Stimulated activated CD8-positive, alpha-beta memory T cell treated with anti-CD3 and anti-CD28 coated beads, Interleukin-12 subunit alpha, Interleukin-12 subunit beta, amount 100 ng/mL, for 1 hour (primary cell): Measurements from ENCODE around the gene NR2F1-AS1.
"Not testable (repeated sequence)": the region's sequence is repeated elsewhere in the genome, so short reads cannot be mapped to it uniquely, and the experiment has no call there.

Source experiments
- DNase-seq: peaks from one replicate; pipeline ENCODE4 v3.0.0-alpha.2; 2020; ENCODE audit warnings: low read depth

The NR2F1-AS1 gene

GRCh38 chr5:93517828-93518227, 63.2 kb downstream of the NR2F1-AS1 start:
- DNase-seq, result no peak

- DNase-seq, result no peak
These were observed 67.7 kb downstream of the NR2F1-AS1 start for GRCh38 chr5:93513298-93513697.

GRCh38 chr5:93512799-93513198, 68.2 kb downstream of the NR2F1-AS1 start:
- no peak for DNase-seq

GRCh38 chr5:93511445-93511844, 69.6 kb downstream of the NR2F1-AS1 start:
- no peak for DNase-seq

- no peak for DNase-seq
These were observed 70.2 kb downstream of the NR2F1-AS1 start for GRCh38 chr5:93510626-93511380.

- not testable (repeated sequence) for DNase-seq
These were observed 75.5 kb downstream of the NR2F1-AS1 start for GRCh38 chr5:93505553-93505952.

GRCh38 chr5:93503598-93504067, 77.4 kb downstream of the NR2F1-AS1 start:
- DNase-seq, result no peak

GRCh38 chr5:93497096-93497495, 83.9 kb downstream of the NR2F1-AS1 start:
- no peak for DNase-seq

- DNase-seq, result no peak
These were observed 101.0 kb downstream of the NR2F1-AS1 start for GRCh38 chr5:93479982-93480509.

- DNase-seq, result no peak
These were observed 103.2 kb downstream of the NR2F1-AS1 start for GRCh38 chr5:93477816-93478215.

- no peak for DNase-seq
These were observed 104.7 kb downstream of the NR2F1-AS1 start for GRCh38 chr5:93476251-93476742.

- no peak for DNase-seq
These were observed 118.1 kb downstream of the NR2F1-AS1 start for GRCh38 chr5:93462916-93463315.

GRCh38 chr5:93461756-93462155, 119.3 kb downstream of the NR2F1-AS1 start:
- DNase-seq, result no peak

- no peak for DNase-seq
These were observed 120.7 kb downstream of the NR2F1-AS1 start for GRCh38 chr5:93460286-93460685.

- not testable (repeated sequence) for DNase-seq
These were observed 124.2 kb downstream of the NR2F1-AS1 start for GRCh38 chr5:93456796-93457195.

- DNase-seq, result no peak
These were observed 126.1 kb downstream of the NR2F1-AS1 start for GRCh38 chr5:93454896-93455295.

GRCh38 chr5:93452255-93452654, 128.8 kb downstream of the NR2F1-AS1 start:
- DNase-seq, result no peak

- DNase-seq, result no peak
These were observed 142.9 kb downstream of the NR2F1-AS1 start for GRCh38 chr5:93438124-93438523.

GRCh38 chr5:93436083-93436482, 144.9 kb downstream of the NR2F1-AS1 start:
- DNase-seq, result no peak

- no peak for DNase-seq
These were observed 147.6 kb downstream of the NR2F1-AS1 start for GRCh38 chr5:93433422-93433821.

- no peak for DNase-seq
These were observed 149.8 kb downstream of the NR2F1-AS1 start for GRCh38 chr5:93431250-93431649.

GRCh38 chr5:93430673-93431199, 150.3 kb downstream of the NR2F1-AS1 start:
- no peak for DNase-seq

GRCh38 chr5:93430118-93430517, 150.9 kb downstream of the NR2F1-AS1 start:
- DNase-seq, result no peak
